KMS-11 (cell line): ENCODE data around the gene BRSK1.
A peak's percentile ranks its signal among the peaks of the same experiment; 100 is the strongest.

Experiments
- H2AFZ ChIP-seq: fragments of 200-600 bp; sonication (generic); 2 replicates; pipeline ENCODE4 v1.6.1; 2016; ENCODE audit warnings: antibody characterized with exemption, mixed run types, low read depth
- H3K27ac ChIP-seq: fragments of 200-600 bp; sonication (generic); 2 replicates; pipeline ENCODE4 v1.6.1; 2016; ENCODE audit warnings: mild to moderate bottlenecking, mixed run types
- H3K27me3 ChIP-seq: fragments of 200-600 bp; sonication (generic); 2 replicates; pipeline ENCODE4 v1.6.1; 2017; ENCODE audit warnings: mild to moderate bottlenecking, low read depth, mixed run types, moderate library complexity; ENCODE audit not compliant: insufficient read depth
- H3K36me3 ChIP-seq: fragments of 200-600 bp; sonication (generic); 2 replicates; pipeline ENCODE4 v1.6.1; 2017; ENCODE audit warnings: mild to moderate bottlenecking, mixed run types; ENCODE audit not compliant: insufficient read depth
- H3K4me1 ChIP-seq: fragments of 200-600 bp; sonication (generic); 2 replicates; pipeline ENCODE4 v1.6.1; 2016; ENCODE audit warnings: mild to moderate bottlenecking, low read depth, mixed run types; ENCODE audit not compliant: poor library complexity, severe bottlenecking
- H3K4me2 ChIP-seq: fragments of 200-600 bp; sonication (generic); 2 replicates; pipeline ENCODE4 v1.7.0; 2016; ENCODE audit warnings: mild to moderate bottlenecking, mixed run types
- H3K4me3 ChIP-seq: fragments of 200-600 bp; sonication (generic); IDR thresholded peaks from 2 replicates; pipeline ENCODE4 v1.6.1; 2017; ENCODE audit warnings: low read depth, low read length, mixed read lengths; ENCODE audit not compliant: insufficient read depth
- H3K79me2 ChIP-seq: fragments of 200-600 bp; sonication (generic); 2 replicates; pipeline ENCODE4 v1.6.1; 2016; ENCODE audit warnings: low read depth, mixed run types; ENCODE audit not compliant: insufficient read depth
- H3K9ac ChIP-seq: fragments of 200-600 bp; sonication (generic); 2 replicates; pipeline ENCODE4 v1.6.1; 2016; ENCODE audit warnings: mild to moderate bottlenecking, mixed run types
- H4K20me1 ChIP-seq: fragments of 200-600 bp; sonication (generic); 2 replicates; pipeline ENCODE4 v1.6.1; 2016; ENCODE audit warnings: mild to moderate bottlenecking, mixed run types; ENCODE audit not compliant: insufficient read depth
- TF ChIP-seq, protein P1 (sequence below): fragments of 200-600 bp; sonication (generic); conservative IDR thresholded peaks from 2 replicates; pipeline ENCODE4 v1.6.1; 2017; ENCODE audit warnings: low read depth, mild to moderate bottlenecking, antibody characterized with exemption, low read length, moderate library complexity, mixed read lengths

The BRSK1 gene

DNA sequence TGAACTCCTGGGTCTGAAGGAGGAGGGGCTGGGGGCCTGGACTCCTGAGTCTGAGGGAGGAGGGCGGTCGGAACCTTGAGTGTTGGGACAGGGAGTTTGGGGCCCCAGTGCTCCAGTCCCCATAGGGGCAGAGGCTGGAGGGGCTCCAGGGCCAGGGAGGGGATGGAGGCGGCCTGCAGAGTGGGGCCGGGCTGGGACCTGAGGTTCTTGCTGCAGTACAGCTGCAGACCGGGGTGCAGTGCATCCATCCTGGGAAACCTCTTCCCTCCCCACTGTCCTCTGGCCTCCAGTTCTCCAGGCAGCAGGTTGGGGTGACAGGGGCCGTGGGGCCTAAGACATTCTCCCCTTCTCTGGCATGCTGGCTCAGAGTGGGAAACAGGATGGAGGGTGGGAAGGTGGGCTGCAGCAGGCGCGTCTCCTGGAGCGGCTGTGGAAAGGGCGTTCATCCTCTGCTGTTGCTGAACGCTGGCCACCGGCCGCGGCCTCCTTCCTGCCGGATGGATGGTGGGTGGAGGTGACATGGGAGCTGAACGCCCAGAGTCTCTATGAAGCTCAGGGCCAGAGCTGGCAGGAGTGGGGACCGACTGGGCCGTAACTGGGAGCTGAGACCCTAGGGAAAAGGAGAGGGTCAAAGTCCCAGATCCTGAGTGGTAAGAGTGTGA lies 1.6 kb downstream of the BRSK1 start:
- H2AFZ ChIP-seq = no peak overlapping the region
- peaks cover 36% of the 10 kb centered on the region for H3K4me1 ChIP-seq
- H3K9ac ChIP-seq = peak overlapping the region; percentile 80; the same call in 1 of the 2 replicates
- TF ChIP-seq, protein P1, sequence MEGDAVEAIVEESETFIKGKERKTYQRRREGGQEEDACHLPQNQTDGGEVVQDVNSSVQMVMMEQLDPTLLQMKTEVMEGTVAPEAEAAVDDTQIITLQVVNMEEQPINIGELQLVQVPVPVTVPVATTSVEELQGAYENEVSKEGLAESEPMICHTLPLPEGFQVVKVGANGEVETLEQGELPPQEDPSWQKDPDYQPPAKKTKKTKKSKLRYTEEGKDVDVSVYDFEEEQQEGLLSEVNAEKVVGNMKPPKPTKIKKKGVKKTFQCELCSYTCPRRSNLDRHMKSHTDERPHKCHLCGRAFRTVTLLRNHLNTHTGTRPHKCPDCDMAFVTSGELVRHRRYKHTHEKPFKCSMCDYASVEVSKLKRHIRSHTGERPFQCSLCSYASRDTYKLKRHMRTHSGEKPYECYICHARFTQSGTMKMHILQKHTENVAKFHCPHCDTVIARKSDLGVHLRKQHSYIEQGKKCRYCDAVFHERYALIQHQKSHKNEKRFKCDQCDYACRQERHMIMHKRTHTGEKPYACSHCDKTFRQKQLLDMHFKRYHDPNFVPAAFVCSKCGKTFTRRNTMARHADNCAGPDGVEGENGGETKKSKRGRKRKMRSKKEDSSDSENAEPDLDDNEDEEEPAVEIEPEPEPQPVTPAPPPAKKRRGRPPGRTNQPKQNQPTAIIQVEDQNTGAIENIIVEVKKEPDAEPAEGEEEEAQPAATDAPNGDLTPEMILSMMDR = no peak
- H4K20me1 ChIP-seq = no peaks in the 10 kb centered on the region
- H3K36me3 ChIP-seq = no peaks in the 10 kb centered on the region
- H3K79me2 ChIP-seq = no peaks in the 10 kb centered on the region
- no peak overlapping the region for H3K4me3 ChIP-seq
- H3K27ac ChIP-seq = no peak overlapping the region
- no peaks in the 10 kb centered on the region for H3K27me3 ChIP-seq
- H3K4me2 ChIP-seq = peak overlapping the region; percentile 59; the same call in 1 of the 2 replicates

DNA sequence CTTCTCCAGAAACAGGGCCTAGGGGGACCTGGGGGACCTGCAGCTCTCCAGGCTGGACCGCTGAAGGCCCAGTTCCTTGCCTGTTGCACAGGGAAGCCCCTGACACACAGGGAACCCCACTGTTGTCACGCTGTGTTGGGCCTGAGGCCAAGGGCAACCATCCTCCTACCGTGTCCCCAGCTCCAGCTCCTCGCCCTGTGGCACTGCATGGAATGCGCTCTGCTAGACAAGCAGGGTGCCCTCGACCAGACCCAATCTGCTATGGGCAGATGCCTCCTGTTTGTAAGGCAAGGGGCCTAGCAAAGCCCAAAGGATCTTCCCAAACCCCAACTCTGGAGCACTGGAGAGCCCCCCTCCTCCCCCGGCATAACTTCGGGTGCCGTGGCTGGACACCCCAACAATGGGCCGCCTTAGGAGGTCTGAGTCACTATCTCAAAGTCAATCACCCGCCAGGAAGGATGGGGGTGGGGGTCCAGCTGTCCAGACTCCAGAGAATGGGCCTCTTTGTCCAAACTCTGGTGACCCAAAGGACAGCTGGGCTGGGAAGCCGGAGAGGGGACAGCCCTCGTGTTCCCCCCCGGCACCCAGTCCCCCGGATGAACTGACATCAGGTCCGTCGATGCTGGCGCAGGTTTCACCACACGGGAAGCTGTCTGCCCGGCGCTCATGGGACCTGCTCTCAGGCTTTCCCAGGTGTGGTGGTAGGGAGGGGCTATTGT lies 3.7 kb downstream of the BRSK1 start:
- Histone ChIP-seq H4K20me1 (no peaks in the 10 kb centered on the region), H3K4me1 (peaks cover 26% of the 10 kb centered on the region), H2AFZ (no peak overlapping the region), H3K79me2 (no peaks in the 10 kb centered on the region), H3K36me3 (no peaks in the 10 kb centered on the region), H3K4me3 (no peak overlapping the region), H3K27me3 (no peaks in the 10 kb centered on the region), H3K27ac (no peak overlapping the region), H3K9ac (no peak overlapping the region), H3K4me2 (no peak overlapping the region)
- TF ChIP-seq, protein P1 = no peak

DNA sequence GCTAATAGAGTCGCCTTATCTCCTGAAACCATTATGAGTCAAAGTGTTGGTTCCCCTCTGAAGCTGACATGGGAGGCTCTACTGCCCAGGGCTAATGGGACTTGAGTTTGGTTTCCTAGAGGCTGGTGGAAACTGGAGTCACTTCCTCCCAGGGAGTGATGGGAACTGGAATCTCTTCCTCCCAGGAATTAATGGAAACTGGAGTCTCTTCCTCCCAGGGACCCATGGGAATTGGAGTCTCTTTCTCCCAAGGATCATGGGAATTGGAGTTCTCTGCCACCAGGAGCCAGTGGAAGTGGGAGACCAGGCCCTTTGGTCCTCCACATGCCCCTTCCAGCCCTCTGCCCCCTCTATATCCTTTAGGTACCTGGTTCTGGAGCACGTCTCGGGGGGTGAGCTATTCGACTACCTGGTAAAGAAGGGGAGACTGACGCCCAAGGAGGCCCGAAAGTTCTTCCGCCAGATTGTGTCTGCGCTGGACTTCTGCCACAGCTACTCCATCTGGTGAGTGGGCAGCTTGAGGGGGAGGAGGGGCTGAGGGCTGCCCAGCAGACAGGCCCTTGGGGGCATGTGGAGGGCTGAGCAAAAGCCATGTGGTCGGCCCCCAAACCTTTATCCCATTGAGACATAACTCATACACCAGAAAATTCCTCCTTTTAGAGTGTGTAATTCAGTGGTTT lies 5.5 kb downstream of the BRSK1 start:
- Histone ChIP-seq H4K20me1 (no peaks in the 10 kb centered on the region), H3K27me3 (no peaks in the 10 kb centered on the region), H3K4me3 (no peak overlapping the region), H3K4me2 (no peak overlapping the region), H3K79me2 (no peaks in the 10 kb centered on the region), H2AFZ (no peak overlapping the region), H3K27ac (no peak overlapping the region), H3K4me1 (peaks cover 16% of the 10 kb centered on the region), H3K36me3 (no peaks in the 10 kb centered on the region), H3K9ac (no peak overlapping the region)
- TF ChIP-seq, protein P1 = no peak

DNA sequence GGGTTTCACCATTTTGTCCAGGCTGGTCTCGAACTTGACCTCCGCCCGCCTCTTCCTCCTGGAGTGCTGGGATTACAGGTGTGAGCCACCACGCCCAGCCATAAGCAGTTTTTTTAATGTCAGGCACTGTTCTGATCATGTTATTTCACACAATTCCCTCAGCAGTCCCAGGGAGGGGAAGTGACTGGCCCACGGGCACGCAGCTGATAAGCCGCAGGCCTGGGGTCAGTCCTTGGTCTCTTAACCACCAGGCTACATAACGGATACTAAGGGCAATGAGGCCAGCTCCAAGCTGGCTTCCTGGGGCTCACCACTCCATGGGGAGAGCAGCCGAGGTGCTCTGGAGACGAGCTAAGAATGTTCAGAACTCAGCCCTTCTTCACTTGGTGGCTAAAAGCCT lies 13.5 kb downstream of the BRSK1 start:
- Histone ChIP-seq H3K36me3 (no peaks in the 10 kb centered on the region), H3K9ac (no peak overlapping the region), H3K4me2 (no peak overlapping the region), H3K4me3 (no peak overlapping the region), H3K4me1 (peaks cover 11% of the 10 kb centered on the region), H2AFZ (no peak overlapping the region), H3K27me3 (no peaks in the 10 kb centered on the region), H3K79me2 (no peaks in the 10 kb centered on the region), H4K20me1 (no peaks in the 10 kb centered on the region), H3K27ac (no peak overlapping the region)
- TF ChIP-seq, protein P1 = no peak
